ENCODE data around the gene ACVR1B.

Gene ACVR1B

GRCh38 chr12:51908876-51909592 lies 42.5 kb upstream of the ACVR1B start:
- Histone ChIP-seq H3K27ac (ENCODE audit: low read length) (no peak overlapping the region), H3K4me1 (ENCODE audit: low read length) (peaks cover 6% of the 10 kb centered on the region; the same call in 1 of the 2 replicates), H3K4me3 (ENCODE audit: low read length) (no peak overlapping the region), H3K9ac (ENCODE audit: low read length) (no peak overlapping the region), H3K79me2 (ENCODE audit: low read length) (no peaks in the 10 kb centered on the region), H4K20me1 (ENCODE audit: insufficient read depth, low read length) (no peaks in the 10 kb centered on the region), H3K27me3 (ENCODE audit: low read depth, low read length) (peaks cover 35% of the 10 kb centered on the region), H3K4me2 (ENCODE audit: low read length) (no peak overlapping the region), H3K36me3 (replicated peaks; ENCODE audit: low read depth, low read length) (no peaks in the 10 kb centered on the region), H2AFZ (ENCODE audit: low read depth, low read length) (no peak overlapping the region), H3K9me3 (ENCODE audit: insufficient read depth, low read length) (no peaks in the 10 kb centered on the region)
- no peak for TF ChIP-seq EZH2phosphoT487 (IDR thresholded peaks at IDR 0.05; ENCODE audit: low read depth)
- TF ChIP-seq CTCF (IDR thresholded peaks at IDR 0.05; ENCODE audit: low read depth, low read length): no peak

- H3K27me3 ChIP-seq (ENCODE audit: low read depth, low read length): peaks cover 29% of the 10 kb centered on the region
- H3K36me3 ChIP-seq (replicated peaks; ENCODE audit: low read depth, low read length): no peaks in the 10 kb centered on the region
- no peaks in the 10 kb centered on the region for H3K79me2 ChIP-seq (ENCODE audit: low read length)
- H2AFZ ChIP-seq (ENCODE audit: low read depth, low read length): no peak overlapping the region
- no peaks in the 10 kb centered on the region for H4K20me1 ChIP-seq (ENCODE audit: insufficient read depth, low read length)
- H3K27ac ChIP-seq (ENCODE audit: low read length): no peak overlapping the region
- H3K4me3 ChIP-seq (ENCODE audit: low read length): no peak overlapping the region
- peaks cover 6% of the 10 kb centered on the region; the same call in 1 of the 2 replicates for H3K4me1 ChIP-seq (ENCODE audit: low read length)
- no peak overlapping the region for H3K9ac ChIP-seq (ENCODE audit: low read length)
- no peak overlapping the region for H3K4me2 ChIP-seq (ENCODE audit: low read length)
- no peaks in the 10 kb centered on the region for H3K9me3 ChIP-seq (ENCODE audit: insufficient read depth, low read length)
- no peak for TF ChIP-seq EZH2phosphoT487 (IDR thresholded peaks at IDR 0.05; ENCODE audit: low read depth)
- TF ChIP-seq CTCF (IDR thresholded peaks at IDR 0.05; ENCODE audit: low read depth, low read length): no peak
These were observed 41.3 kb upstream of the ACVR1B start for GRCh38 chr12:51910168-51910567.

- H3K79me2 ChIP-seq (ENCODE audit: low read length): no peaks in the 10 kb centered on the region
- H2AFZ ChIP-seq (ENCODE audit: low read depth, low read length): no peak overlapping the region
- no peak overlapping the region for H3K4me2 ChIP-seq (ENCODE audit: low read length)
- H3K27me3 ChIP-seq (ENCODE audit: low read depth, low read length): peaks cover 24% of the 10 kb centered on the region
- H3K27ac ChIP-seq (ENCODE audit: low read length): no peak overlapping the region
- H3K36me3 ChIP-seq (replicated peaks; ENCODE audit: low read depth, low read length): no peaks in the 10 kb centered on the region
- TF ChIP-seq EZH2phosphoT487 (IDR thresholded peaks at IDR 0.05; ENCODE audit: low read depth) (no peak), CTCF (IDR thresholded peaks at IDR 0.05; ENCODE audit: low read depth, low read length) (no peak)
- H4K20me1 ChIP-seq (ENCODE audit: insufficient read depth, low read length): no peaks in the 10 kb centered on the region
- H3K9me3 ChIP-seq (ENCODE audit: insufficient read depth, low read length): no peaks in the 10 kb centered on the region
- peaks cover 6% of the 10 kb centered on the region; the same call in 1 of the 2 replicates for H3K4me1 ChIP-seq (ENCODE audit: low read length)
- no peak overlapping the region for H3K4me3 ChIP-seq (ENCODE audit: low read length)
- no peak overlapping the region for H3K9ac ChIP-seq (ENCODE audit: low read length)
These were observed 40.8 kb upstream of the ACVR1B start for GRCh38 chr12:51910691-51911090.

- no peak overlapping the region for H3K27ac ChIP-seq (ENCODE audit: low read length)
- H3K4me3 ChIP-seq (ENCODE audit: low read length): no peak overlapping the region
- H2AFZ ChIP-seq (ENCODE audit: low read depth, low read length): no peak overlapping the region
- TF ChIP-seq EZH2phosphoT487 (IDR thresholded peaks at IDR 0.05; ENCODE audit: low read depth): no peak
- no peak for TF ChIP-seq CTCF (IDR thresholded peaks at IDR 0.05; ENCODE audit: low read depth, low read length)
- H3K9ac ChIP-seq (ENCODE audit: low read length): no peak overlapping the region
- no peaks in the 10 kb centered on the region for H4K20me1 ChIP-seq (ENCODE audit: insufficient read depth, low read length)
- H3K9me3 ChIP-seq (ENCODE audit: insufficient read depth, low read length): no peaks in the 10 kb centered on the region
- peaks cover 18% of the 10 kb centered on the region for H3K27me3 ChIP-seq (ENCODE audit: low read depth, low read length)
- H3K79me2 ChIP-seq (ENCODE audit: low read length): no peaks in the 10 kb centered on the region
- peaks cover 6% of the 10 kb centered on the region; the same call in 1 of the 2 replicates for H3K4me1 ChIP-seq (ENCODE audit: low read length)
- no peak overlapping the region for H3K4me2 ChIP-seq (ENCODE audit: low read length)
- H3K36me3 ChIP-seq (replicated peaks; ENCODE audit: low read depth, low read length): no peaks in the 10 kb centered on the region
These were observed 40.2 kb upstream of the ACVR1B start for GRCh38 chr12:51911307-51911706.

All from OCI-LY3 (cell line).